HG03439 (cell line): ENCODE data around the gene BRAF.
"Not testable (repeated sequence)": the region's sequence is repeated elsewhere in the genome, so short reads cannot be mapped to it uniquely, and the experiment has no call there.

Experiments used
- ATAC-seq: cut with Tn5 transposase; IDR thresholded peaks from one replicate; pipeline ENCODE4 v1.9.1; 2021; ENCODE audit warnings: mild to moderate bottlenecking, moderate library complexity; ENCODE audit not compliant: unreplicated experiment

The BRAF gene

GRCh38 chr7:140722254-140722653 is 202.5 kb downstream of the BRAF start:
- no peak for ATAC-seq

DNA sequence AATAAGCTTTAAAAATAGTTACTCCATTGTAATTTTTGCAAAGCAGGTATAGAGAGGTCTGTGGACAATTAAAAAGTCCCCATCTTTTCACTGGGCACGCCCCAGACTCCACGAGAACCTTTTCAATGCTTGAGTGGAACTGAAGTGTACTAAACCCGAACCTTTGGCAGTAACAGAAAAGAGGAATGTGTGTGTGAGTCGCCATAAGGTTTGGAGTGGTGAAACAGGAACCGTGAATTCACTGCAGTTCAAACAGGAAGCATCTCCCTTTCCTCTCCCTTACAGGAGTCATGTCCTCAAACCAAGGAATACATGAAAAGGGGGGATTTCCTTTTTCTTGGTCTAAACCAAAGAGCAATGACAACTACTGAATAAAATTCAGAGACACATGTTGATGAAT is 205.0 kb downstream of the BRAF start:
- ATAC-seq, result no peak

DNA sequence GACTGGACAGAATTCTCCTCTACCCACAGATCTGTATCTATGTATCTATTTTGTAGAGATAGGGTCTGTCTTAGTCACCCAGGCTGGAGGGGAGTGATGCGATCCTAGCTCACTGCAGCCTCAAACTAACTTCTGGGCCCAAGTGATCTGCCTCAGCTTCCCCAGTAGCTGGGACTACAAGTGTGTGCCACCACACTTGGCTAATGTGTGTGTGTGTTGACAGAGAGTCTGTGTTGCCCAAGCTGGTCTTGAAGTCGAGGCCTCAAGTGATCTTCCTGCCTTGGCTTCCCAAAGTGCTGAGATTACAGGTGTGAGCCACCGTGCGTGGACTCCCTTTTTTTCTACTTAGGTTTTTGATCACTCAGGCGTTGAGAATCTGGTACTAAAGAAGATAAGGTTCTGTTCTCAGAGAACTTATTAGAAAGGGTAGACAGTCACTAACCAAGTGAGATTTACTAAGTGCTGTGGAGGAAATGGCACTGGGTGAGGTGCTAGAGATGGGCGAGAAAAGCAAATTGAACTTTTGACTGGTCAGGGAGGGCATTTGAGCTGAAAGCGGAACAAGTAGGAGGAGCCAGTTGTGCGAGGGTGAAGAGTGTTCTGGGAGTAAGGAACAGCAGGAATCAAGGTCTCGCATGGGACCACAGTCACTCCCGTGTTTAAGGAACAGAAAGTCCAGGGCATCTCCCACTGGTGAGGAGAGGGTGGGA is 210.2 kb downstream of the BRAF start:
- no peak for ATAC-seq

DNA sequence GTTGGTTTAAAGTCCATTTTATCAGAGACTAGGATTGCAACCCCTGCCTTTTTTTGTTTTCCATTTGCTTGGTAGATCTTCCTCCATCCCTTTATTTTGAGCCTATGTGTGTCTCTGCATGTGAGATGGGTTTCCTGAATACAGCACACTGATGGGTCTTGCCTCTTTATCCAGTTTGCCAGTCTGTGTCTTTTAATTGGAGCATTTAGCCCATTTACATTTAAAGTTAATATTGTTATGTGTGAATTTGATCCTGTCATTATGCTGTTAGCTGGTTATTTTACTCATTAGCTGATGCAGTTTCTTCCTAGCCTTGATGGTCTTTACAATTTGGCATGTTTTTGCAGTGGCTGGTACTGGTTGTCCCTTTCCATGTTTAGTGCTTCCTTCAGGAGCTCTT is 212.3 kb downstream of the BRAF start:
- not testable (repeated sequence) for ATAC-seq

- ATAC-seq, result not testable (repeated sequence)
These were observed 216.0 kb downstream of the BRAF start for GRCh38 chr7:140708764-140709163.

- ATAC-seq, result no peak
These were observed 217.6 kb downstream of the BRAF start for GRCh38 chr7:140707132-140707531.

GRCh38 chr7:140704205-140704604 is 220.5 kb downstream of the BRAF start:
- no peak for ATAC-seq

DNA sequence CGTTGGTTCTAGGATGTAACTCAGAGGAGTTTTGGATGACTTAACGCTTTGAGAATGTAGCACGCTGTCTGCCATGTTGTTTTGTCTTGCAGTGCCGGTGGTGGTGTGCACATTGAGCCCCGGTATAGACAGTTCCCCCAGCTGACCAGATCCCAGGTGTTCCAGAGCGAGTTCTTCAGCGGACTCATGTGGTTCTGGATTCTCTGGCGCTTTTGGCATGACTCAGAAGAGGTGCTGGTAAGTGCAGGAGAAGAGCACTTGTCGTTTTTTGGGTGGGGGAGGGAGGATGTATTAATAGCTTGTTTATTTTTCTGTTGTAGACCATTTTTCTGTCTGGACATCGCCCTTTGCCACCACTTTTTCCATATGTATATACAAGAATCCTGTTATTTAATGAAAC is 222.0 kb downstream of the BRAF start:
- ATAC-seq, result no peak

GRCh38 chr7:140698477-140698876 is 226.3 kb downstream of the BRAF start:
- no peak for ATAC-seq

DNA sequence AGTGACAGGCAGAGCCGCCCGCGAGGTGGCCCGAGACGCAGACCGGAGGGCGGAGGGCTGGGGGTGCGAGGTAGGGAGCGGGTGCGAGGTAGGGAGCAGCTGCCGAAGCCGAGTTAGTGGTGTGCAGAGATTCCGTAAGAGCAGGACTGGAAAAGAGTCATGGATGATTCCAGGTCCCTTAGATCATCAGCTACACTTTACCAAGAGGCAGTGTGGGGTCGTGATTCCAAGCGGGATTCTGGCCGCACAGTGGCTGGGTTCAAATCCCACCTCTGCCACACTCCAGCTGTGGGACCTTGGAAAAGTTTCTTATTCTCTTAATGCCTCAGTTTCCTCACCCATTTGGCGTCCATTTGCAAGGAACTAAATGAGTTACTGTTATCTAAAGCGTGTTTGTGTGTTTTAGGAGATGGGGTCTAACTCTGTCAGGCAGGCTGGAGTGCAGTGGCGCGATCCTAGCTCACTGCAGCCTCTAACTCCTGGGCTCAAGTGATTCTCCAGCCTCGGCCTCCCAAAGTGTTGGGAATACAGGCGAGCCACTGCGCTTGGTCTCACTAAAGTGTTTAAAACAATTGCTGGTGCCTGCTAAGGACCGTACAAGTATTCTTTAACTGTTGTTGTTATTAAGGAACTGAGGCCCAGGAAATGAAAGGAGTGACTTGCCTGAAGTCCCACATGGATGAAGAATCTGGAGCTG is 227.1 kb downstream of the BRAF start:
- ATAC-seq, result no peak

- ATAC-seq, result peak; percentile 89
These were observed 227.9 kb downstream of the BRAF start, which contains the start of gene NDUFB2 for GRCh38 chr7:140696680-140697446. Gene NDUFB2 (plus strand): TSS chr7:140696708. CDS start chr7:140696745, 37 bp downstream.

DNA sequence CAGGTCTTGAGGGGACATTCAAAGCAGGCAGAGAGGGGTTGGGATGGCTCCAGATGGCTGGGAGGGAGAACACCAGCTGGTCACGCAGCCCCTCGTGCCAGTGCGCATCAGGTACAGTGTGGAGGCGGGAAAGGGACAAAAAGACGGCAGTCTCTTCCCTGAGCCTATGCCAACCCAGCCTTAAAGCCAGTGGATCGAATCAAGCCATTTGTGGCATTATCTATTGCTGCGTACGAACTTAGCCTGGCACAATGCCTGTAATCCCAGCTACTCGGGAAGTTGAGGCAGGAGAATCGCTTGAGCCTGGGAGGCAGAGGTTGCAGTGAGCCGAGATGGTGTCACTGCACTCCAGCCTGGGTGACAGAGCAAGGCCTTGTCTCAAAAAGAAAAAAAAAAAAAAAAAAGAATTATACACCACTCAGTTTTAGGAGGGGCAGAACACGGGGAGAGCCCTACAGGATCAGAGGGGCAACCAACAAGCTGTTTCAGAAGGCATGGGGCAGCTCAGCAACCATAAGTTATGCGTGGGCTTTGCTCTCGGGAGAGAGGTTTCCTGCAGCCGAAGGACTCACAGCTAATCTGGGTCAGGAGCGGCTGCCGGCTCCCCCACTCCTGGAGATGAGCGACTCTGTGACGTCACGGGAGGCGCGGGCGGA is 228.6 kb downstream of the BRAF start:
- no peak for ATAC-seq

- no peak for ATAC-seq
These were observed 229.3 kb downstream of the BRAF start for GRCh38 chr7:140695381-140695780.

GRCh38 chr7:140694592-140694991 is 230.1 kb downstream of the BRAF start:
- ATAC-seq, result no peak

DNA sequence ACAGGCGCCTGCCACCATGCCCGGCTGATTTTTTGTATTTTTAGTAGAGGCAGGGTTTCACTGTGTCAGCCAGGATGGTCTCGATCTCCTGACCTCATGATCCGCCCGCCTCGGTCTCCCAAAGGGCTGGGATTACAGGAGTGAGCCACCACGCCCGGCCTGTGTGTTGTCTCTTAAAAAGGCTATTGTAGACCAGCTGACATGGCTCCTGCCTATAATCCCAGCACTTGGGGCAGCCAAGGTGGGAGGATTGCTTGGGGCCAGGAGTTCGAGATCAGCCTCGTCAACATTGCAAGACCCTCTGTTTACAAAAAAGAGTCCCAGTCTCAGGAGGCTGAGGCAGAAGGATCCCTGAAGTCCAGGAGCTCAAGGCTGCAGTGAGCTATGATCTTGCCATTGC is 230.9 kb downstream of the BRAF start:
- ATAC-seq, result not testable (repeated sequence)

GRCh38 chr7:140691376-140692045 is 233.2 kb downstream of the BRAF start:
- ATAC-seq, result no peak

DNA sequence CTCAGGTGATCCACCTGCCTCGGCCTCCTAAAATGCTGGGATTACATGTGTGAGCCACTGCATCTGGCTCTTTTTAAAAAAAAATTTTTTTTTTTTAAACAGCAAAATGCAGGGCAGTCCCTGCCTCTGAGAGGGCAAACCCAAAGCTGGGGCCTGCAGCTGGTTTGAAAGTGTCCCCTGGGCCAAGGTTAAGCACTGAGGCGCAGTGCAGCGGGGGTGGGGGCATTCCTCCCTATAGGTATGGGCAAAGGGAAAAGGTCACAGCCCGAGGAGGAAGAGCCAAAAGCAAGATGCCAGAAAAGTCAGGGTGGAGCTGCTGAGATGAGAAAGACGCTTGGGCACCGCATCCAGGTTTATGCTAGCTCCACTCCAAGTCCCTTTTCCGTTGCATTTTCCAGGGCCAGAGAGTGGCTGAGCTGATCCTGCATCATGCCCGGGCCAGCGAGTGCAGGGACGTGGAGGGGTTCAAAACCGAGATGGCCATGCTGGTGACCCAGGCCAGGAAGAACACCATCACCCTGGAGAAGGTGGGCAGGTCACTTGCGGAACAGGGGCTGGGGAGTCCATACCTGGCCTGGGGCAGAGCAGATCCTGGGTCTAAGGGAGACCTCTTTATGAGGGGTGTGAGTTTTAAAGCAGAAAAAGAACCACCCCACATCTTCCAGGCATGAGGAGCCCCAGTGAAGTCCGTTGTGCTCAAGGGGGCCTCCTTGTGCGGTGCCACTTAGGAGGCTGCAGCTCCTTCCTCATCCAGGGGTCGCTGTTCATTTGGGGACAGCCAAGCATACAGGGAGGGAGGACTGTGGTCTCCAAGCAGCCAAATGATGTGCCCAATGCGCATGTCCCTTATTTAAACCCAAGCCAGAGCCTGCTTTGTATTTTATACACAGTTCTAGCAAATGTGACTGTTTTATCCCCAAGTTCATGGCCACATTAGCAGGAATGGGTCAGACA is 235.3 kb downstream of the BRAF start:
- ATAC-seq, result no peak

DNA sequence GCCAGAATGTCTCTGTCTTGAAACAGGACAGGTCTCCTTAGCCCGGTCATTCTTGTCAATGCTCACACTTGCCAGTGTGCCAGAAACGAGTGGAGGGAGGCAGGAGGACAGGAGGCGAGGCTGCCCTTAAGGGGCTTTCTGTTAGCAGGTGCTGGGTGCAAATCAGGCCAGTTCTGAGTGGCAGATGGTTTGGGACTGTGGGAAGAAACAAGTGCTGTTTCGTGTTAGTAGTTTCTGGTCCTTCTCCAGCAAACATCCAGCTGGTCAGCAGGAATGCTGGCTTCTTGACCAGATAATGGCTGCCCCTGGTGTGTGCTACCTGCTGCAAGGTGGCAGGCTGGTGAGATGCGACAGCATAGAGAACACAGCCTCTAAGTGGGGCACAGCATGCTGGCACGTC is 236.4 kb downstream of the BRAF start:
- no peak for ATAC-seq

- no peak for ATAC-seq
These were observed 237.8 kb downstream of the BRAF start for GRCh38 chr7:140686921-140687320.
